NCI-H526 (cell line): ENCODE results near the gene NVL.
"Not testable (repeated sequence)": the region's sequence is repeated elsewhere in the genome, so short reads cannot be mapped to it uniquely, and the experiment has no call there.

Source experiments
- DNase-seq, 2 experiments: peaks; one replicate each; lab custom pipeline; 2025; lab: John Stamatoyannopoulos, UW

Gene NVL

DNA sequence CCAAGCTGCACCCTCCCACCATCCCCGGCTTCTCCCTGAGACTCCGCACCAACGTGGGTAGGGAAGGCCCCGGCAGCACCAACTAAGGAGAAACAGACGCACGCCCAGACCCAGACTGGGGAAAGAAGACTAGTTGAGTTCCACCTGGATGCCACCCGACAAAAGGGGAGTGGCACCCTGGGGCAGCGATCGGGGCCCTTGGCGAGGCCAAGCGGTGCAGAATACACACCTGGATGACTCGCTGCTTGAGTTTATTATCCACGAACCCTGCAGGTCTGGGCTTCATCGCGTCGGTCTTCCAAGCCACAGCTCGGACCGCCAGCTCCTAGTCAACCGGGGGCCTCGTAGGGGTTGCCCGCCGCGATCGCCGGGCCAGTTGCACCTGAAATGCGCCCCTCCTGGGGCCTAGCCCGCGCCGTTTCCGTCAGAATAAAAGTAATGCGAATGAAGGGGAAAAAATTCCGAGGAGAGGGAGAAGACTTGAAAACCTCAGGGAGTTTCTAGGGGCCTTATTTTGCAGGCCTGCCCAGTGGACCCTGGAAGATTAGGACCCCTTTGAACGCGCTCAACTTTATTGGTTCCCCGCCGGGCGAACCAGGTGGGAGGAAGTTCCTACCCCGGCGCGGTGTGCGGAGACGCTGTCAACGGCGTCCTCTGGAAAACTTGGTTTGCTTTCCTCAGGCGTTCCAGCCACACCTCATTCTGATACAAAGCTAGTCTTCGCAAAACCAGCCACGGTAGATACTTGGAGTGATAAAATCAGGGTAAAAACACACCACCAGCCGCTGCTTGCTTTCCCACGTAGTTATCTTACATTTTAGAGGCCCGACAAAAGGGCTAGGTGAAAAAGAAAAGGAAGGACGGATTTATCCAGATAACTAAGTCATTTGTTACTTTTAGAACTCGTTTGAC is at the start of gene NVL:
Gene NVL, minus strand, starts transcription at position 331 of the 912 bp plus-strand sequence. Its CDS starts 45 bp downstream, at position 286.
- peak; percentile 68 to 91 for DNase-seq

DNA sequence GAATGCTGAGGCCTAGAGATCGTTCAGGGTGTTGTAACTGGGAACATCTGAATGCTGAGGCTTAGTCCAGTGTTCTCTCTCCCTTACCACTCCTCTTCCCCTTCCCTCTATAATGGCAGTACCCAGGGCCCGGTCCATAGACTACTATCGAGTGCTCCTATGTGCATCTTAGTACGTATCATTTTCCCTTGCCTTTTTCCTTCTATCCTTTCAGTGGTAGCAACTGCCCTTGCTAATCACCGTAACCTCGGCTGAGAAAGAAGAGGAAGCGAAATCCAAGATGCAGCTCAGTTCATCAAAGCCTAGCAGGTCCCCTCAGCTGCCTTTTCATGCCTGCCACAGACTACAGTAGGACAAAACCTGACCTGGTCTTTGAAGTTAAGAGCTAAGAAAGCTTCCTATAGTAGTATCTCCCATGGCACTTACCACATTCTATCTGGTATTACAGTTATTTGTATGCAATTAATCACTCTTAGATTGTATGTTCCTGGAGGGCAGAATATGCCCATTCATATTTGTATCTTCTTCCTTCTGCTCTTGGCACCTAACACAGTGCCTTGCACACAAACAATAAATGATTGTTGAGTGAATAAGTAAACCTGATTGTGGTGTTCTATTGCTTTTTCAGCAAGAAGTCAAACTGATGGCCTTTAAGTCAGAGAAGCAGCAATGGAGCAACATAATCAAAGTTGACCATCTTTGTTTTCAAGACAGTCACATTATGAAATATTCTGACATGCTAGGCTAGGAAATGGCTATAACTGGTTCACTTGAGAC is 49.1 kb upstream of the NVL start:
- DNase-seq, result no peak

DNA sequence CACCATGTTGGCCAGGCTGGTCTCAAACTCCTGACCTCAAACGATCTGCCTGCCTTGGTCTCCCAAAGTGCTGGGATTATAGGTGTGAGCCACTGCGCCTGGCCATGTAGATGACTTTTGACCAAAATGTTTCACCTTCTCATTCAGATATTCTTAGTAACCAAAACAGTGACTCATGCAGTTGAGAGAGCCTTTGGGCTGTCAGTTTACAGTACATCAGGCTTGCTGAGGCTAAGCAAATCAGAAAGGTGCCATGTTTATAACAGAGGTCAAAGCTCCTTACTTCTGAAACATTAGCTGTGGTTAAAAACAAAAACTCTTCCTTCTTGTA is 47.7 kb upstream of the NVL start:
- no peak for DNase-seq

DNA sequence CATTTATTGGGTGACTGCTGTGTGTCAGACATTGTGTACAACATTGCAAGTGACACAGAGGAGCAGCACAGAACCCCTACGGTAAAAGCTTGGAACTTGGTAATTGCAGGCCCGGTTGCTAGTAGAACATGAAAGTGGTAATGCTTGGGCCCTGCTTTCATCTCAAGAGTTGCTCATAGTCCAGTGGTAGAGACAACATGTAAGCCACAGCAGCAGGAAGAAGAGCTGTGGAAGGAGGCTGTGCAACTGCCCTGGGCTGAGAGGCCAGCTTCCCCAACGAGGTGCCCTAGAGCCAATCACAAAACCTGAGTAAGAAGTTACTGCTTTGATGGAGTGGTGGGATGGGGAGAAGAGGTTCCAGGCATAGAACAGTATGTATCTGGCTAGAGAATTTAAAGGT is 45.1 kb upstream of the NVL start:
- no peak for DNase-seq

DNA sequence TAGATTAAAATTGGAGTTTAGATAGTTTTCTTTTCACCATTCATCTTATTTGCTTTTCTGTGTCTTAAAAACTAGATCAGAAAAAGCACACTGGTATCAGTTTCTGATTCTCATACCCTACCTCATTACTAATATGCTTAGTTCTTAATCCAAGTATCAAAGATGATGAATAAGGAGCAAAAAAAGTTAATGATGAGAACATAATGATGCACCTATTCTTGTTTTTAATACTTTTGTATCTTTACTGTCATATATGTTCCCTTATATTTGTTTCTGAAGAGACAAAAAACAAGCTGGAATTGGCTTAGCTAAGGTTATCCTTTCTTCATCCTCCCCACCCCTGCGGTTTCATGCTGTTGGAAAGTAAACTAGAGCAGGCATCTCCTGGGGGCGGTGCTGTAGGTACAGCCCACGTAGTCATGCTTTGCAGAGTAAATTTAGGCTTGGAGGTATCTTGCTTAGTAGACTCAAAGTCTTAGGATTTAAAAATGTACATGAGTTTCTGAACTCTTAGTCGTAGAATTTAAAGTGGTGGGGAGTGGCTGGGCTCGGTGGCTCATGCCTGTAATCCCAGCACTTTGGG is 43.1 kb upstream of the NVL start:
- DNase-seq, result no peak

DNA sequence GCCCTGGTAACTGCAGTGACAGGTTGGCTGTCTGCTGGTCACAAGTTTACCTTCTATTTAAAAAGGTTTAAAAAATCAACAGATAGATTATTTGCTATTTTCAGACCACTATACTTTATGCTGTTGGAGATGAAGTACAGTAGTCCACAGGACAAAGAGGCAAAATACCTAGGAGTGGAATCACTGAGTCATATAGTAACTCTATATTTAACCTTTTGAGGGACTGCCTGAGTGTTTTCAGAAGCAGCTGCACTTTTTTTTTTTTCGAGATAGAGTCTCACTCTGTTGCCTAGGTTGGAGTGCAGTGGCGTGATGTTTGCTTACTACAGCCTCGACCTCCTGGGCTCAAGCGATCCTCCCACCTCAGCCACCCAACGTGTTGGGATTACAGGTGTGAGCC is 38.4 kb upstream of the NVL start:
- DNase-seq, result no peak

DNA sequence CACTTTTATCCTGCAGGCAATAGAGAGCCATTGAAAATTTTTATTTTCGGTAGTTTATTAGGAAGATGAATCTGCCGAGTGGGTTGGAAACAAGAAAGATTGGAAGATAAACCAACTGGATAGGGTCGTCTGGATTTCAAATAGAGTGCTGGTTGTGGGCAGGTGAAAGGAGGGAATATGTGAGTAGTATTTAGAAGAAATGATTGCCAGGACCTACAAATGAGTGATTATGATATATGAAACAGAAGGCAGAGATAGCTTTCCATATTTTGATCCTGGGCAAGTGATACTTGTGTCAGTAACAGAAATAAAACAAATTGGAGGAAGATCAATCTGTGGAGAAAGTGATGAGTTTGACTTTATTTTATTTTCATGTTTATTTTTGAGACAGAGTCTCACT is 29.2 kb upstream of the NVL start:
- DNase-seq, result no peak

DNA sequence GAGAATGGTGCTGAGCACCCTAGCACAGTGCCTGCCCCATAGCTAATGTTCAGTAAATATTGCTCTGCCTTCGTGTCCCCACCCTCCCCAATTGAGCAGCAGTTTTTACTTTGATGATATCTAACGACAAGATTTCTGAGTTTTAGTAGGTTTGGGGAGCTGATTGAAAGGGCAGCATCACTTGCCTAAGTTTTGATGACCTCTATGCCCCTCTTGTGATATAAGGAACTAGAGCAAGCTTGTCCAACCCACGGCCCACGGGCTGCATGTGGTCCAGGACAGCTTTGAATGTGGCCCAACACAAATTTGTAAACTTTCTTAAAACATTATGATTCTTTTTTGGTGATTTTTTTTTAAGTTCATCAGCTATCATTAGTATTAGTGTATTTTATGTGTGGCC is 28.3 kb upstream of the NVL start:
- DNase-seq, result no peak

DNA sequence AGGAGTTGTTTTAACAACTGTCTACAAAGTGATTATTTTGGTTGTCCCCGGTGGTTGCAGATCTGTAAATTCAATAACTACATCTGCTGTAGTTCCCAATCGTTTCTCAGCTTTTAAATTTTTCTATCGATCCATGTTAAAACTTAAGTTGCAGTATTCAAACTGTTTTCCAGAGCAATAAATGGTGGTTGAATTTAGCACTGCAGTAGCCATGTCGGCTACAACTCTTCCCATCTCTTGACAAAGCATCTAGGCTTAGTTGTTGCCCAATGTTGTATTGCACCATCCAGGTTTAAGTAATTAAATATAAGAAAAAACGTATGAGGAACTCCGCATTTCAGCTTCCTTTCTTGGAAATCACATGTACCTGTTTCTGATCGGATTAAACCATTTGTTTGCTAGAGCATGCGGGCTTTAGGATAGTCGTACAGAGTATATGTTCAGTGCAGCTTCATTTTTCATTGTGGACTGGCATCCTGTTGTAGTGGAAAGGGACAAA is 27.7 kb upstream of the NVL start:
- no peak for DNase-seq

DNA sequence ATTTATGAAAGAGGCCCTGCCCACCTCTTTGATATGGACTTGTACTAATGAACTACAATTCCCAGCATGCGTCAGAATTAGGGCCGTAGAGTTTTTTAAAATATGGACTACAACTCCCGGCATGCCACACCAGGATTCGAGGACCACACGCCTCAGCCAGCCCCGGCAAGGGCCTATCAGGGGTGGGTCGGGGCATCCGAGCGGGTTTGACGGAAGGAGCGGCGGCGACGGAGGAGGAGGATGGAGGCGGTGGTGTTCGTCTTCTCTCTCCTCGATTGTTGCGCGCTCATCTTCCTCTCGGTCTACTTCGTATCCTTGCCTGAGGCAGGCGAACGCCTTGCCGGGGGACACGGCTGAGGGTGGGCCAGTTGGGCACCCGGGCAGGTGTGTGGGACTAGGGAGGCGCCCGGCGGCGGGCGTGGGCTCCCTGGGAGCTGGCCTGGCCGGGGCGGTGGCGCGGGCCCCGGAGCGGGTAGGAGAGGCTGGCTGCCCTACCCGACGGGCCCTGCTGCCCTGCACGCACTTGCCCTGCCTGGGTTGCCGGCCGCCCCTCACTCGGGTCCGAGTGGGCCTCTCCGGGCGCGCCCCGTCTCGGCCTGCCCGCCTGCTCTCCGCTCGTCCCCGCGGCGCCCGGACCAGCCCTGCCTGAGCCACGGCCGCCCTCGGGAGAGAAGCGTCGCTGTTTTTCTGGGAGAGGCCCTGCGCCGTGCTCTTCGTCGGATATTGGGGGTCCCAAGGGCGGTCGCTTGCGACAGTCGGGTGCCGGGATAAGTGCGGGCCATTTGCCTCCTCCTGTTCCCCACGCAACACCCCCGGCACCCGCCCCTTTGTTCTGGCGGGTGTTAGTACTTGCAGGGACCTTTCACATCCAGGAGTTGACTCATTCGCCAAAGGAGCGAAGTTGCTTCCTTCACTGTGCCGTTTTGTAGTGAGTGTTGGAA is 27.0 kb upstream of the NVL start, which contains the start of gene CNIH4:
Gene CNIH4, plus strand, starts transcription at position 195 of the 941 bp plus-strand sequence. Its CDS starts 46 bp downstream, at position 241.
- DNase-seq, result peak; percentile 82 to 92

DNA sequence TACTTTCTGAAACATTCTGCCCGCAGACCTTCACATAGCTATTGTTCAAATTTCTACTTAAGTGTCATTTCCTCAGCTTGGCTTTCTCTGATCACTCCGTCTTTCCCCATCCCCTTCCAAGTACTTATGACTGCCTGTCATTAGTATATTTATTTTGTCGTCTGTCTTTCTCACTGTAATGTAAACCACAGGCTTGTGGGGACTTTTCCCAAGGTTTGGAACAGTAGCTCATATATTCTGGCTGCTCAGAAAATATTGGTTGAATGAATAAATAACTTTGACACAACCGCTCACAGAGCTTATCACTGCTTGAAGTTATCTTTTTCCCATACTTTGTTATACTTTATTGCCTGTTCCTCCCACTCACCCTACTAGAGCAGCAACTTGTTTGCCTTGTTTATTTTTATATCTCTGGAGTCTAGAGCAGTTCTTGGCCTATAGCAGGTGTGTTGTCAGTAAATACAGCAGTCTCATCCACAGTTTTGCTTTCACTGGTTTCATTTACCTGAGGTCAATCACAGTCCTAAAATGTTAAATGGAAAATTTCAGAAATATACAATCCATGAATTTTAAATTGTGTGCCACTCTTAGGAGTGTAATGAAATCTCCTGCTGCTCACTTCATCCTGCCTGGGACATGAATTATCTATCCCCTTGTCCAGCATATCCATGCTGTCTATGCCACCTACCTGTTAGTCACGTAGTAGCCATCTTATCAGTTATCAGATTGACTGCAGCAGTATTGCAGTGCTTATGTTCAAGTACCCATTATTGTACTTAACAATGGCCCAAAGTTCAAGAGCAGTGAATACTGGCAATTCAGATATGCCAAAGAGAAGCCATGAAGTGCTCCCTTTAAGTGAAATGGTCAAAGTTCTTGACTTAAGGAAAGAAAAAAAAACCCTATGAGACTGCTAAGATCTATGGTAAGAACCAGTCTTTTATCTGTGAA is 24.3 kb upstream of the NVL start:
- no peak for DNase-seq

DNA sequence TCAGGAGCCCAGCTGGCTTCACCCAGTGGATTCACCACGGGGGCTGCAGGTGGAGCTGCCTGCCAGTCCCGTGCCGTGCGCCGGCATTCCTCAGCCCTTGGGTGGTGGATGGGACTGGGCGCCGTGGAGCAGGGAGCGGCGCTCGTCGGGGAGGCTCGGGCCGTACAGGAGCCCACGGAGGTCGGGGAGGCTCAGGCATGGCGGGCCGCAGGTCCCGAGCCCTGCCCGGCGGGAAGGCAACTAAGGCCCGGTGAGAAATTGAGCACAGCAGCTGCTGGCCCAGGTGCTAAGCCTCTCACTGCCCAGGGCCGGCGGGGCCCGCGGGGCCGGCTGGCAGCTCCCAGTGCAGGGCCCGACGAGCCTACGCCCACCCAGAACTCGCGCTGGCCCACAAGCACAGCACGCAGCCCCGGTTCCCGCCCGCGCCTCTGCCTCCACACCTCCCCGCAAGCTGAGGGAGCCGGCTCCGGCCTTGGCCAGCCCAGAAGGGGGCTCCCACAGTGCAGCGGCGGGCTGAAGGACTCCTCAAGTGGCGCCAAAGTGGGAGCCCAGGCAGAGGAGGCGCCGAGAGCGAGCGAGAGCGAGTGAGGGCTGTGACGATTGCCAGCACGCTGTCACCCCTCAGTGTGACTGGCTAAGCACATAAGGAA is 22.6 kb upstream of the NVL start:
- DNase-seq, result not testable (repeated sequence)

DNA sequence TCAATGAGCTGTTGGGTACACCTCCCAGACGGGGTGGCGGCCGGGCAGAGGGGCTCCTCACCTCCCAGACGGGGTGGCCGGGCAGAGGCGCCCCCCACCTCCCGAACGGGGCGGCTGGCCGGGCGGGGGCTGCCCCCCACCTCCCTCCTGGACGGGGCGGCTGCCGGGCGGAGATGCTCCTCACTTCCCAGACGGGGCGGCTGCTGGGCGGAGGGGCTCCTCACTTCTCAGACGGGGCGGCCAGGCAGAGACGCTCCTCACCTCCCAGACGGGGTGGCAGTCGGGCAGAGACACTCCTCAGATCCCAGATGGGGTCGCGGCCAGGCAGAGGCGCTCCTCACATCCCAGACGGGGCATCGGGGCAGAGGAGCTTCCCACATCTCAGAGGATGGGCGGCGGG is 19.7 kb upstream of the NVL start:
- not testable (repeated sequence) for DNase-seq

DNA sequence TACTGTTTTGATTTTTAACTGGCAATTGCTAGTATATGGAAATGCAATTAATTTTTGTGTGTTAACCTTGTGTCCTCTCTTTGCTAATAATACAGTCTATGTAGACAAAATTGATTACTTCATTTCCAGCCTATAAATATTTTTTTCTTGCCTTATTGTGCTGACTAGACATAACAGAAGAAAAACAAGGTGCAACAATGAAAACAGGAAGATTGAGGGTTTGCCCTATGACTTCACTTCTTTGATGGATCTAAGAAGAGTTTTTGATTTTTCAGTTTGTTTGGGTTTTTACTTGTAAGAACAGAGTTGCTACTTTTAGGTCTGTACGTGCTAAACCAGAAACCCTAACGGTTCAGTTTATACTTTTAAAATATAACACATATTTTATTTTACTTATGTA is 18.2 kb upstream of the NVL start:
- DNase-seq, result no peak

DNA sequence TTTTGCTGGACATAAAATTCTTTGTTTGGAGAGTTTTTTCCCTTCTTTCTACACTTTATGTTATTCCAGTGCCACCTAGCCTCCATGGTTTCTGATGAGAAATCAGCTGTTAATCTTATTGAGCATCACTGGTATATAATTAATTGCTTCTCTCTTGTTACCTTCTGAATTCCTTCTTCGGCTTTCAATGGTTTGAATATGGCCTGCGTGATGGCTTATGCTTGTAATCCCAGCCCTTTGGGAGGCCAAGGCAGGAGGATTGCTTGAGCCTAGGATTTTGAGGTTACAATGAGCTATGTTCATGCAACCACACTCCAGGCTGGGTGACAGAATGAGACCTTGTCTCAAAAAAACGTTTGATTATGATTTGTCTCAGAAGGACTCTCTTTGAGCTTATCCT is 13.7 kb upstream of the NVL start:
- DNase-seq, result no peak

DNA sequence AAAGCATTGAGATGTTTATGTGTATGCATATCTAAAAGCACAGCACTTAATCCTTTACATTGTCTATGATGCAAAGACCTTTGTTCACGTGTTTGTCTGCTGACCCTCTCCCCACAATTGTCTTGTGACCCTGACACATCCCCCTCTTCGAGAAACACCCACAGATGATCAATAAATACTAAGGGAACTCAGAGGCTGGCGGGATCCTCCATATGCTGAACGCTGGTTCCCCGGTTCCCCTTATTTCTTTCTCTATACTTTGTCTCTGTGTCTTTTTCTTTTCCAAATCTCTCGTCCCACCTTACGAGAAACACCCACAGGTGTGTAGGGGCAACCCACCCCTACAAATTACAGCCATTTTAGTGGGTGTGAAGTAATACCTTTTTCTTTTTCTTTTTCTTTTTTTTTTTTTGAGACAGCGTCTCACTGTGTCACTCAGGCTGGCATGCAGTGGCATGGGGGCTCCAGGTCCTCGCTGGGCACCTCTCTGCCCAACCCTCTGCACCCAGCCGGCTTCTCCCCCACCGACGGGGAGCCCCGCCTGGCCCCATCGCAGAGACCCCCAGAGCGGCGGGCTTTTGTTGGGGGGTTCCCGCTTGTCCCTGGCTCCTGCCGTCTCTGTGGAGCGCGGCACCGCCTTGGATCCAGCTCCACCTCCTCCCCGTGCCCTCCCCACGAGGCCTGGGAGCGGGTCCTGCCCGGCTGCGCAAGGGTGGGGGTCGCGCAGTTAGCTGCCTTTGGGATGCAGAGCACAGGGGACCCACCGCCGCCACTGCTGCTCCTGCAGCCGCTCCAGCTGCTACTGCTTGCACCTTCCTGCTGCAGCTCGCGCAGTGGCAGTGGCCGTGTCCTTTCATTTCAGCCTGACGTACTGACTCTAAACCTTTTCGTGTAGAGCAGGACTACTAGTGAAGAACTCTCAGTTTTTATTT is 10.7 kb upstream of the NVL start:
- DNase-seq, result peak in 1 of 2 experiments; percentile 19

DNA sequence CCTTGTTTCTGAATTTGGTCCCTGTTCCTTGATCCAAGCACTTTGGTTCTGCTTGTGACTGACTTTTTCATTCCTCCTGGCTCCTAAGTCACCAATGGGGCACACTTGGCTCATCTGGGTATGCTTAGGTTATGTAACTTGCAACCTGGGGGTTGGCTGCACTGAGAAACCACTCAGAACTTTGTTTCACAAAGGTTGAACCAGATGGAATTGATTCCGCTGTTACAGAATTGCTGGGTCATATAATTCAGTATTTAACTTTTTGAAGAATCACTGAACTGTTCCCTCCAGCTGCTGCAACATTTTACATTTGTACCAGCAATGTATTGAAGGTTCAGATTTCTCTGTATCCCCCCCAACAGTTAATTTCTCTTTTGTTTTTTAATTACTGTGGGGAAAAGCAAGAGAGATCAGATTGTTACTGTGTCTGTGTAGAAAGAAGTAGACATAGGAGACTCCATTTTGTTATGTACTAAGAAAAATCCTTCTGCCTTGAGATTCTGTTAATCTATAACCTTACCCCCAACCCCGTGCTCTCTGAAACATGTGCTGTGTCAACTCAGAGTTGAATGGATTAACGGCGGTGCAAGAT is 9.6 kb upstream of the NVL start:
- DNase-seq, result no peak

DNA sequence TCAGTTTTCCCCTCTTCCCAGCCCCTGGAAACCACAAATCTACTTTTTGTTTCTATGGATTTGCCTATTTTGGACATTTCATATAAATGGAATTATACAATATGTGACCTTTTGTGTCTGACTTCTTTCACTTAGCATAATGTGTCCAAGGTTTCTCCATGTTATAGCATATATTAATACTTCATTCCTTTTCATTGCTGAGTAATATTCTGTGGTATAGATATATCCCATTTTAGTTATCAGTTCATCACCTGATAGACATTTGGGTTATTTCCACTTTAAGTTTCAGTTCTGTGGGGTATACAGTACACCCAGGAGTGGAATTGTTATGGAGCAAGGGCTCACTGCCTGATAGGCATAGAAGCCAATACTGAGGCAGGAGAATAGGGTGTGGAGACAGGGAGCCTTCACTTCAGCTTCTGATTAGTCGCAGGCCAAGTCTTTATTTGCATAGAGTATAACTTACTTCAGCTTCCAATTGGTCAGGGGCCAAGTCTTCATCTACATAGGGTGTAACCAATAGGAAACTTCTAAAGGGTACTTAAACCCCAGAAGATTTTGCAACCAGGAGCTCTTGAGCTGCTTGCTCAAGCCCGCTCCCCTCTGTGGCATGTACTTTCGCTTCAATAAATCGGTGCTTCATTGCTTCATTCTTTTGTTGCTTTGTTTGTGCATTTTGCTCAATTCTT is 8.3 kb upstream of the NVL start:
- no peak for DNase-seq
